Measurements from ENCODE around the gene ZIC1. TPM values are rescaled to one million over a fixed set of nuclear protein-coding genes. Genes with fewer than 3 reads are reported as not detected.

ZIC1 gene
- total RNA-seq, 2 donors from 2014 or later = not detected

GRCh38 chr3:147421184-147421912 lies 12.2 kb downstream of the ZIC1 start:
- DNase-seq = no peak
- no peak for ATAC-seq (replicated peaks in 1 of 2)
- no peaks in the 10 kb centered on the region for H3K4me1 Mint-ChIP-seq (ENCODE audit: low read depth)
- H3K27ac Mint-ChIP-seq = no peak overlapping the region
- H3K27me3 Mint-ChIP-seq (ENCODE audit: low read depth) = peaks cover 61% of the 10 kb centered on the region
- H3K4me3 Mint-ChIP-seq = no peak overlapping the region
- H3K9me3 Mint-ChIP-seq = no peaks in the 10 kb centered on the region
- H3K36me3 Mint-ChIP-seq (ENCODE audit: insufficient read depth in 2 of 2) = peaks cover 10% of the 10 kb centered on the region in 2 donors

- DNase-seq (no peak), ATAC-seq (replicated peaks in 1 of 2) (no peak)
- Mint-ChIP-seq H3K27me3 (ENCODE audit: low read depth) (peaks cover 57% of the 10 kb centered on the region), H3K9me3 (no peaks in the 10 kb centered on the region), H3K4me3 (no peak overlapping the region), H3K4me1 (ENCODE audit: low read depth) (no peaks in the 10 kb centered on the region), H3K36me3 (ENCODE audit: insufficient read depth in 2 of 2) (peaks cover 10% of the 10 kb centered on the region in 2 donors), H3K27ac (no peak overlapping the region)
Measured at GRCh38 chr3:147422196-147422595, 13.0 kb downstream of the ZIC1 start.

- Mint-ChIP-seq H3K36me3 (ENCODE audit: insufficient read depth in 2 of 2) (peaks cover 10% of the 10 kb centered on the region in 2 donors), H3K27ac (no peak overlapping the region), H3K4me3 (no peak overlapping the region), H3K27me3 (ENCODE audit: low read depth) (peaks cover 50% of the 10 kb centered on the region), H3K4me1 (ENCODE audit: low read depth) (no peaks in the 10 kb centered on the region), H3K9me3 (no peaks in the 10 kb centered on the region)
- ATAC-seq (replicated peaks in 1 of 2) (no peak), DNase-seq (no peak)
Measured at GRCh38 chr3:147422601-147423536, 13.7 kb downstream of the ZIC1 start.

GRCh38 chr3:147423537-147423797 lies 14.3 kb downstream of the ZIC1 start:
- no peaks in the 10 kb centered on the region for H3K9me3 Mint-ChIP-seq
- no peak overlapping the region for H3K4me3 Mint-ChIP-seq
- no peak for DNase-seq
- no peak for ATAC-seq (replicated peaks in 1 of 2)
- H3K27me3 Mint-ChIP-seq (ENCODE audit: low read depth) = peaks cover 44% of the 10 kb centered on the region
- no peaks in the 10 kb centered on the region for H3K4me1 Mint-ChIP-seq (ENCODE audit: low read depth)
- peaks cover 10% of the 10 kb centered on the region in 2 donors for H3K36me3 Mint-ChIP-seq (ENCODE audit: insufficient read depth in 2 of 2)
- H3K27ac Mint-ChIP-seq = no peak overlapping the region

GRCh38 chr3:147423798-147424580 lies 14.8 kb downstream of the ZIC1 start:
- no peak for DNase-seq
- no peak overlapping the region for H3K4me3 Mint-ChIP-seq
- H3K4me1 Mint-ChIP-seq (ENCODE audit: low read depth) = no peaks in the 10 kb centered on the region
- H3K9me3 Mint-ChIP-seq = no peaks in the 10 kb centered on the region
- no peak for ATAC-seq (replicated peaks in 1 of 2)
- H3K27me3 Mint-ChIP-seq (ENCODE audit: low read depth) = peaks cover 39% of the 10 kb centered on the region
- no peak overlapping the region for H3K27ac Mint-ChIP-seq
- H3K36me3 Mint-ChIP-seq (ENCODE audit: insufficient read depth in 2 of 2) = peaks cover 7 to 10% of the 10 kb centered on the region in 2 donors

GRCh38 chr3:147424581-147425387 lies 15.6 kb downstream of the ZIC1 start:
- Mint-ChIP-seq H3K27ac (no peak overlapping the region), H3K4me1 (ENCODE audit: low read depth) (no peaks in the 10 kb centered on the region), H3K27me3 (ENCODE audit: low read depth) (peaks cover 35% of the 10 kb centered on the region), H3K9me3 (no peaks in the 10 kb centered on the region), H3K36me3 (ENCODE audit: insufficient read depth in 2 of 2) (peaks cover 6 to 7% of the 10 kb centered on the region in 2 donors), H3K4me3 (no peak overlapping the region)
- ATAC-seq (replicated peaks in 1 of 2) = no peak
- no peak for DNase-seq

- Mint-ChIP-seq H3K4me1 (ENCODE audit: low read depth) (no peaks in the 10 kb centered on the region), H3K36me3 (ENCODE audit: insufficient read depth in 2 of 2) (peaks cover 4 to 7% of the 10 kb centered on the region in 2 donors), H3K4me3 (no peak overlapping the region), H3K27me3 (ENCODE audit: low read depth) (peaks cover 29% of the 10 kb centered on the region), H3K27ac (no peak overlapping the region), H3K9me3 (no peaks in the 10 kb centered on the region)
- ATAC-seq (replicated peaks in 1 of 2) (no peak), DNase-seq (no peak)
Measured at GRCh38 chr3:147425388-147425850, 16.3 kb downstream of the ZIC1 start.

- H3K4me3 Mint-ChIP-seq = no peak overlapping the region
- peaks cover 4 to 7% of the 10 kb centered on the region in 2 donors for H3K36me3 Mint-ChIP-seq (ENCODE audit: insufficient read depth in 2 of 2)
- no peak overlapping the region for H3K27ac Mint-ChIP-seq
- DNase-seq = no peak
- H3K4me1 Mint-ChIP-seq (ENCODE audit: low read depth) = no peaks in the 10 kb centered on the region
- no peaks in the 10 kb centered on the region for H3K9me3 Mint-ChIP-seq
- no peak for ATAC-seq (replicated peaks in 1 of 2)
- peaks cover 21% of the 10 kb centered on the region for H3K27me3 Mint-ChIP-seq (ENCODE audit: low read depth)
Measured at GRCh38 chr3:147426931-147427330, 17.8 kb downstream of the ZIC1 start.

- no peak for ATAC-seq (replicated peaks in 1 of 2)
- Mint-ChIP-seq H3K27me3 (ENCODE audit: low read depth) (peaks cover 13% of the 10 kb centered on the region), H3K9me3 (no peaks in the 10 kb centered on the region), H3K36me3 (ENCODE audit: insufficient read depth in 2 of 2) (peaks cover 2 to 3% of the 10 kb centered on the region in 2 donors), H3K4me3 (no peak overlapping the region), H3K27ac (no peak overlapping the region), H3K4me1 (ENCODE audit: low read depth) (no peaks in the 10 kb centered on the region)
- no peak for DNase-seq
Measured at GRCh38 chr3:147427746-147428145, 18.6 kb downstream of the ZIC1 start.

GRCh38 chr3:147428326-147428725 lies 19.2 kb downstream of the ZIC1 start:
- Mint-ChIP-seq H3K27me3 (ENCODE audit: low read depth) (peaks cover 7% of the 10 kb centered on the region), H3K9me3 (peaks cover 0 to 2% of the 10 kb centered on the region in 2 donors), H3K27ac (no peak overlapping the region), H3K4me1 (ENCODE audit: low read depth) (no peaks in the 10 kb centered on the region), H3K4me3 (no peak overlapping the region), H3K36me3 (ENCODE audit: insufficient read depth in 2 of 2) (peaks cover 2 to 3% of the 10 kb centered on the region in 2 donors)
- ATAC-seq (replicated peaks in 1 of 2) = no peak
- DNase-seq = no peak

GRCh38 chr3:147428754-147429153 lies 19.6 kb downstream of the ZIC1 start:
- Mint-ChIP-seq H3K27ac (no peak overlapping the region), H3K36me3 (ENCODE audit: insufficient read depth in 2 of 2) (peaks cover under 1% of the 10 kb centered on the region in 2 donors), H3K27me3 (ENCODE audit: low read depth) (peaks cover 3% of the 10 kb centered on the region), H3K4me1 (ENCODE audit: low read depth) (no peaks in the 10 kb centered on the region), H3K4me3 (no peak overlapping the region), H3K9me3 (peaks cover 0 to 2% of the 10 kb centered on the region in 2 donors)
- DNase-seq = no peak
- no peak for ATAC-seq (replicated peaks in 1 of 2)

- DNase-seq (no peak), ATAC-seq (replicated peaks in 1 of 2) (no peak)
- Mint-ChIP-seq H3K27me3 (ENCODE audit: low read depth) (no peaks in the 10 kb centered on the region), H3K36me3 (ENCODE audit: insufficient read depth in 2 of 2) (no peaks in the 10 kb centered on the region), H3K9me3 (peaks cover 2% of the 10 kb centered on the region in 2 donors), H3K4me3 (no peak overlapping the region), H3K4me1 (ENCODE audit: low read depth) (no peaks in the 10 kb centered on the region), H3K27ac (no peak overlapping the region)
Measured at GRCh38 chr3:147431751-147432150, 22.6 kb downstream of the ZIC1 start.
